Measurements from ENCODE around the gene PCLAF. TPM values are rescaled to one million over a fixed set of nuclear protein-coding genes. Genes with fewer than 3 reads are reported as not detected.

The PCLAF gene
- total RNA-seq, 4 donors from 2014 or later, result 0.88 to 4.6 TPM; not detected in 2

- no peak for TF ChIP-seq CTCF (IDR thresholded peaks at IDR 0.05; ENCODE audit: low read depth)
Observed at GRCh38 chr15:64383760-64384159, 2.5 kb upstream of the PCLAF start.

GRCh38 chr15:64379216-64379960 lies 1.9 kb downstream of the PCLAF start:
- TF ChIP-seq CTCF (IDR thresholded peaks at IDR 0.05; ENCODE audit: low read depth), result no peak

GRCh38 chr15:64373360-64373759 lies 7.9 kb downstream of the PCLAF start:
- TF ChIP-seq CTCF (IDR thresholded peaks at IDR 0.05; ENCODE audit: low read depth), result no peak

DNA sequence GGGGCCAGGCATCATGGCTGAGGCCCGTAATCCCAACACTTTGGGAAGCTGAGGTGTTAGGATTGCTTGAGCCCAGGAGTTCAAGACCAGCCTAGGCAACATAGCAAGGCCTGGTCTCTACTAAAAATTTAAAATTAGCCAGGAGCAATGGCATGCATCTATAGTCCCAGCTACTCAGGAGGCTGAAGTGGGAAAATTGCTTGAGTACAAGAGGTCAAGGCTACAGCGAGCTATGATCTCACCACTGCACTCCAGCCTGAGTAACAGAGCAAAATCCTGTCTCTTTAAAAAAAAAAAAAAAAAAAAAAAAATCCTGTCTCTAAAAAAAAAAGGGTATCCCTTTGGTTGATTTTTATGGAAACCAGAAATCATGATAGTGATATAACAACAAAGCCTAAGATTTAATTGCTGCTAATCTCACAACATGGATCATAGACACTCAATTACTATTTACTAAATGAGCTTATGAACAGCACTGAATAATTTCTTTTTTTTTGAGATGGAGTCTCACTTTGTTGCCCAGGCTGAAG lies 12.1 kb downstream of the PCLAF start:
- no peak for TF ChIP-seq CTCF (IDR thresholded peaks at IDR 0.05; ENCODE audit: low read depth)

GRCh38 chr15:64361259-64361658 lies 20.0 kb downstream of the PCLAF start:
- no peak for TF ChIP-seq CTCF (IDR thresholded peaks at IDR 0.05; ENCODE audit: low read depth)

GRCh38 chr15:64356710-64357040 lies 24.6 kb downstream of the PCLAF start:
- no peak for TF ChIP-seq CTCF (IDR thresholded peaks at IDR 0.05; ENCODE audit: low read depth)

GRCh38 chr15:64355944-64356709 lies 25.1 kb downstream of the PCLAF start, which contains the start of gene CSNK1G1:
Gene CSNK1G1, minus strand, starts transcription at chr15:64356173. Its CDS starts 55,674 bp downstream, at chr15:64300499.
- TF ChIP-seq CTCF (IDR thresholded peaks at IDR 0.05; ENCODE audit: low read depth), result no peak

Data from subcutaneous adipose tissue (tissue), 4 donors.